ENCODE results near the gene VWA5A.
A peak's percentile ranks its signal among the peaks of the same experiment; 100 is the strongest.

Gene VWA5A

GRCh38 chr11:124094731-124095130 is 20.5 kb upstream of the VWA5A start:
- TF ChIP-seq, protein P1, sequence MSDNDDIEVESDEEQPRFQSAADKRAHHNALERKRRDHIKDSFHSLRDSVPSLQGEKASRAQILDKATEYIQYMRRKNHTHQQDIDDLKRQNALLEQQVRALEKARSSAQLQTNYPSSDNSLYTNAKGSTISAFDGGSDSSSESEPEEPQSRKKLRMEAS (IDR thresholded peaks at IDR 0.05; ENCODE audit: low read depth, low read length) = no peak
- TF ChIP-seq POLR2A (IDR thresholded peaks at IDR 0.05; ENCODE audit: extremely low read depth, insufficient read length) (no peak), CTCF (IDR thresholded peaks at IDR 0.05; ENCODE audit: low read depth, low read length) (no peak), MYC (IDR thresholded peaks at IDR 0.05; ENCODE audit: low read depth, low read length) (no peak)
- no peak for DNase-seq (ENCODE audit: low read depth)
- no peak overlapping the region for H3K4me3 ChIP-seq (ENCODE audit: low read depth, low read length)

GRCh38 chr11:124096364-124096763 is 18.9 kb upstream of the VWA5A start:
- no peak overlapping the region for H3K4me3 ChIP-seq (ENCODE audit: low read depth, low read length)
- no peak for DNase-seq (ENCODE audit: low read depth)
- TF ChIP-seq, protein P1 (IDR thresholded peaks at IDR 0.05; ENCODE audit: low read depth, low read length) = no peak
- TF ChIP-seq POLR2A (IDR thresholded peaks at IDR 0.05; ENCODE audit: extremely low read depth, insufficient read length) (no peak), CTCF (IDR thresholded peaks at IDR 0.05; ENCODE audit: low read depth, low read length) (no peak), MYC (IDR thresholded peaks at IDR 0.05; ENCODE audit: low read depth, low read length) (no peak)

DNA sequence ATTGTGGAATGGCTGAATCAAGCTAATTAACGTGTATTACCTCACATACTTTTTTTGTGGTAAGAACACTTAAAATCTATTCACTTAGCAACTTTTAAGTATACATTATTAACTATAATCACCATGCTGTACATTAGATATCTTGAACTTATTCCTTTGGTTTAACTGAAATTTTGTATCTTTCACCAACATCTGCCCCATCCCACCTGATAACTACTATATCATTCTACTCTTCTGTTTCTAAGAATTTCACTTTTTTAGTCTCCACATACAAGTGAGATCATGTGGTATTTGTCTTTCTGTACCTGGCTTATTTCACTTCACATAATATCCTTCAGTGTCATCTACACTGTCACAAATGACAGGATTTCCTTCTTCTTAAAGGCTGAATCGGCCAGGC is 17.1 kb upstream of the VWA5A start:
- TF ChIP-seq, protein P1 (IDR thresholded peaks at IDR 0.05; ENCODE audit: low read depth, low read length) = no peak
- TF ChIP-seq CTCF (IDR thresholded peaks at IDR 0.05; ENCODE audit: low read depth, low read length) (no peak), MYC (IDR thresholded peaks at IDR 0.05; ENCODE audit: low read depth, low read length) (no peak), POLR2A (IDR thresholded peaks at IDR 0.05; ENCODE audit: extremely low read depth, insufficient read length) (no peak)
- no peak overlapping the region for H3K4me3 ChIP-seq (ENCODE audit: low read depth, low read length)
- DNase-seq (ENCODE audit: low read depth) = no peak

DNA sequence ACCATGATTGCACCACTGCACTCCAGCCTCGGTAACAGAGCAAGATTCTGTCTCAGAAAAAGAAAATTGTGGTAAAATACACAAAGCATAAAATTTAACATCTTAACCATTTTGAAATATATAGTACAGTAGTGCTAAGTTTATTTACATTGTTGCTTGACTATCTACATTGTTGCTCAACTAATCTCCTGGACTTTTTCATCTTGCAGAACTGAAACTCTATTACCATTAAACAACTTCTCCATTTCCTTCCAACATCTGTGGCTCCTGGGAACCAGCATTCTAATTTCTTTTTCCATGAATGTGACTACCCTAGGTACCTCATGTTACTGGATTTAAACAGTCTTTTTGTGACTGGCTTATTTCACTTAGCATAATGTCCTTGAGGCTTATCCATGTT is 13.5 kb upstream of the VWA5A start:
- no peak overlapping the region for H3K4me3 ChIP-seq (ENCODE audit: low read depth, low read length)
- DNase-seq (ENCODE audit: low read depth) = no peak
- TF ChIP-seq MYC (IDR thresholded peaks at IDR 0.05; ENCODE audit: low read depth, low read length) (no peak), POLR2A (IDR thresholded peaks at IDR 0.05; ENCODE audit: extremely low read depth, insufficient read length) (no peak), CTCF (IDR thresholded peaks at IDR 0.05; ENCODE audit: low read depth, low read length) (no peak)
- TF ChIP-seq, protein P1 (IDR thresholded peaks at IDR 0.05; ENCODE audit: low read depth, low read length) = no peak

GRCh38 chr11:124108156-124108555 is 7.1 kb upstream of the VWA5A start:
- H3K4me3 ChIP-seq (ENCODE audit: low read depth, low read length) = no peak overlapping the region
- DNase-seq (ENCODE audit: low read depth) = peak; percentile 32
- no peak for TF ChIP-seq MYC (IDR thresholded peaks at IDR 0.05; ENCODE audit: low read depth, low read length)
- peak; percentile 9 for TF ChIP-seq CTCF (IDR thresholded peaks at IDR 0.05; ENCODE audit: low read depth, low read length)

DNA sequence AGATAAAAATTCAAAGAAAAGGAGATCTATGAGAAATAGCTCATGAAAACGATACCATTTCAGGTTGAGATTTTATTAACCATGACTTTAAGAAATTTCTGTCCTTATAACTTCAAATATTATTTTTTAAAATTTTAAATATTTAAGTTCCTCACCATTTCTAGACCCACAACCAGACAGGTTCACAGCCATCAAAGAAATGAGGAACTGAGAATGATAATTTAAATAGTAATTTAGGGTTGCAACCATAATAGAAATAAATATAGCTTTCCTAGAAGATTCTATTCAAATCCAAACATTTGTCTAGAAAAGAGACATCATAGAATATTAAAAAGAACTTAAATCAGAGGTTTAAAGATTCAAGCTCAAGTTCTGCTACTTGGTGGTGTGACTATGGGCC is 5.9 kb upstream of the VWA5A start:
- DNase-seq (ENCODE audit: low read depth) = no peak
- TF ChIP-seq POLR2A (IDR thresholded peaks at IDR 0.05; ENCODE audit: extremely low read depth, insufficient read length) = no peak
- TF ChIP-seq MYC (IDR thresholded peaks at IDR 0.05; ENCODE audit: low read depth, low read length) = no peak
- no peak for TF ChIP-seq CTCF (IDR thresholded peaks at IDR 0.05; ENCODE audit: low read depth, low read length)
- TF ChIP-seq, protein P1 (IDR thresholded peaks at IDR 0.05; ENCODE audit: low read depth, low read length) = no peak

More for the DNA sequence above, 5.9 kb upstream of the VWA5A start:
- H3K4me3 ChIP-seq (ENCODE audit: low read depth, low read length) = no peak overlapping the region
